ENCODE results near the gene NSUN2. TPM values are rescaled to one million over a fixed set of nuclear protein-coding genes. Genes with fewer than 3 reads are reported as not detected.
"Not testable (repeated sequence)": the region's sequence is repeated elsewhere in the genome, so short reads cannot be mapped to it uniquely, and the experiment has no call there.

Gene NSUN2
- total and polyA plus RNA-seq, 9 donors, result 33.2 to 50.2 (median 38.1) TPM

DNA sequence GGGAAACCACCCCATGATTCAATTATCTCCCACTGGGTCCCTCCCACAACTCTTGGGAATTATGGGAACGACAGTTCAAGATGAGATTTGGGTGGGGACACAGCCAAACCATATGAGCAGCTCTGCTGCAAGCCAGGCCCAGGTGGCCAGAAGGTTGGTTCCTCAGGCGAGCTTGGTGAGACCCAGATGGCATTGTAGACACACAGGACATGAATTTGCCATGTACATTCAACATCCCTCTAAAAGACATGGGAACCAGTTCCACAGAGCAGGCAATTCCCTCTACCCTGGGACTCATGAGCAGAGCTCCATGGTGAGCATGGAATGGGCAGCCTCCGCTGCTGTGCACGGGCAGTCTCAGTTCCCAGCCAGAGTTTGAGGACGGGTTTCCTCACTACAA is 53.3 kb downstream of the NSUN2 start:
- no peak overlapping the region for H3K27ac ChIP-seq (ENCODE audit: low read length)
- WGBS (ENCODE audit: insufficient coverage), result 40% methylated on average over 2 of the region's 5 CpGs
- H3K27me3 ChIP-seq (ENCODE audit: control insufficient read depth, insufficient read depth, low read length), result peaks cover 32% of the 10 kb centered on the region
- H3K9me3 ChIP-seq (replicated peaks; ENCODE audit: control insufficient read depth, low read depth, low read length), result no peaks in the 10 kb centered on the region
- peaks cover 5% of the 10 kb centered on the region for H3K4me1 ChIP-seq (ENCODE audit: control insufficient read depth, insufficient read depth, low read length)
- H3K36me3 ChIP-seq (ENCODE audit: control insufficient read depth, insufficient read depth, low read length), result no peaks in the 10 kb centered on the region
- no peak for DNase-seq
- H3K4me3 ChIP-seq (ENCODE audit: low read length), result no peak overlapping the region

DNA sequence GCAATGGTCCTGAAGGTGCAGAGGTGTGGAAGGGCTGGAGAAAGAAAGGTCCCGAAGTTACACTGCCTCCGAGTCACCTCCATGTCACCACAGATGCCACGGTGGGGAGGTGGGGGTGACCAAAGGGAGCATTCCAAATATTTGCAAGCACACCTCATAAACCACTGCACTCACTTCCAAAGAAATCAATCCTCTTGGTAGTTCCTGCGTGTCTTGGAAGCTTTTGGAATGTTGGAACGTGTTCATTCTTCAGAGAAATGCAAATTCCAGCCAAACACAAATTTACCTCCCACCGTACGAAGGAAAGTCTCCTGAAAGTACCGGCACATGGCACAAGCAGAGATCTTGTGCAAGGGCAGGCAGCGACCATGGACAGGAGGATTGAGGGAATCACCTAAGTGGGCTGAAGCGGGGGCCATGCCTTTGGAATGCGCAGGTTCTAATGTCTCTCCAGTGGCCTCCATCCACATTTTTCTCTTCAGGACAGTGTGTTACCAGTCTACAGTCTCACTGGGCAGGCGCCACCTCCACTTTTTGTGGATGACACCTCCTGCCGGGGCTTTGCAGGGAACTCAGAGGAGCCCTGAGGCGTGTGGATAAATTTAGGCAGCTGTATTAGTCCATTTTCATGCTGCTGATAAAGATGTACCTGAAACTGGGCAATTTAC is 54.0 kb downstream of the NSUN2 start:
- no peak for DNase-seq
- peaks cover 25% of the 10 kb centered on the region for H3K27me3 ChIP-seq (ENCODE audit: control insufficient read depth, insufficient read depth, low read length)
- H3K27ac ChIP-seq (ENCODE audit: low read length), result no peak overlapping the region

DNA sequence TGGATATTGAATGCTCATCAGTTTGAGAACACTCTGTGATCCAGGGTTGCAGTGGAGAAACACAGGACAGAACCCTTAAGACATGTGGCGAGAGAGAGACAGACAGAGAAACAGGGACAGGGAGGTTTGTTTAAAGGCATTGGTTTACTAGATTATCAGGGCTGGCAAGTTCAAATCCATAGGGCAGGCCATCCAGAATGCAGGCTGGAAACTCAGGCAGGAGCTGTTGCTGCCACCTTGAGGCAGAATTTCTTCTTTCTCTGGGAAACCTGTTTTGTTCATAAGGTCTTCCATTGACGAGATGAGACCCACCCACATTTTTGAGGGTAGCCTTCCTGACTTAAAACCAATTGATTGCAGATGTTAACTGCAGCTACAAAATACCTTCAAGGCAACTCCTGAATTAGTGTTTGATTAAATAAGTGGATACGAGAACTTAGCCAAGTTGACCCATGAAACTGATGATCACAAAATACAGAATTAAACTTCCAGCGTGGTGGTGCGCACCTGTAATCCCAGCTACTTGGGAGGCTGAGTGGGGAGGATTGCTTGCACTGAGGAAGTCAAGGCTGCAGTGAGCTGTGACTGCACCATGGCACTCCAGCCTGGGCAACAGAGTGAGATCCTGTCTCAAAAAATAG is 55.9 kb downstream of the NSUN2 start:
- no peak overlapping the region for H3K27ac ChIP-seq (ENCODE audit: low read length)
- no peaks in the 10 kb centered on the region for H3K9me3 ChIP-seq (replicated peaks; ENCODE audit: control insufficient read depth, low read depth, low read length)
- DNase-seq, result peak; percentile 46
- WGBS (ENCODE audit: insufficient coverage), result 100% methylated on average over 1 of the region's 5 CpGs
- H3K27me3 ChIP-seq (ENCODE audit: control insufficient read depth, insufficient read depth, low read length), result peaks cover 9% of the 10 kb centered on the region
- H3K4me3 ChIP-seq (ENCODE audit: low read length), result no peak overlapping the region
- H3K4me1 ChIP-seq (ENCODE audit: control insufficient read depth, insufficient read depth, low read length), result no peaks in the 10 kb centered on the region
- no peaks in the 10 kb centered on the region for H3K36me3 ChIP-seq (ENCODE audit: control insufficient read depth, insufficient read depth, low read length)

More for the DNA sequence above, 54.0 kb downstream of the NSUN2 start:
- H3K4me1 ChIP-seq (ENCODE audit: control insufficient read depth, insufficient read depth, low read length), result peaks cover 5% of the 10 kb centered on the region
- 66% methylated on average over 5 of the region's 14 CpGs for WGBS (ENCODE audit: insufficient coverage)
- no peaks in the 10 kb centered on the region for H3K9me3 ChIP-seq (replicated peaks; ENCODE audit: control insufficient read depth, low read depth, low read length)
- H3K36me3 ChIP-seq (ENCODE audit: control insufficient read depth, insufficient read depth, low read length), result no peaks in the 10 kb centered on the region
- no peak overlapping the region for H3K4me3 ChIP-seq (ENCODE audit: low read length)

DNA sequence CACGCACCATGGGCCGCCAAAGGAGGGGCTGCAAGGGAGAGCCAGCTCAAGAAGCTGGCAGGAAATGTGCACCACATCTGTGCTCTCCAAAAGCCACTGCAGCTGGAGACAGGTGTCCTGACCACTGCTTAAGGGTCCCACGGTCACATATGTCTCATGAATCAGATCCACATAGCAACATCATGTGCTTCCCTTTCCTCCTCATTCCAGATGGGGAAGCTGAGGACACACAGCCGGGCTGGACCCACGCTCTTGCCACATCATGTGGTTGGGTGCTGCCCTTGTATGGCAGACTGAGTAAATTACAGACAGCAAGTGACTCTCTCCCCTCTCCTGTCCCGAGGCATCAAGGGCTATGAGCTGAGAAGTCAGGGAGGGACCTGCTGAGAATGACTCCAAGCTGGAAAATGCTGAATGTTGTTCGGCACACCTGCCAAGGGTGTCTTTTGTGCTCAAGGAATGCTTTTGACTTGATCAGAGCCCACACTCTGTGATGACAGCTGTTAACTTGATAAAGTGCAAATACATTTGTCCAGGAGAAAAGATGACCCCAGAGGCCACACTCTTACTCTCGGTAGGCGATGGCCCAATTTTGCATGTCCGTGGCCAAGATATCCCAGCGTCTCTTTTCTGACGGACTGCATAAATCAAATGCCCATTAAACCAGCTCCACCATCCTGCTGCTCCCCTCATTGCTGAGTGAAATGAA is 58.2 kb downstream of the NSUN2 start:
- H3K36me3 ChIP-seq (ENCODE audit: control insufficient read depth, insufficient read depth, low read length), result no peaks in the 10 kb centered on the region
- DNase-seq, result no peak
- WGBS (ENCODE audit: insufficient coverage), result 37% methylated on average over 9 of the region's 12 CpGs
- H3K9me3 ChIP-seq (replicated peaks; ENCODE audit: control insufficient read depth, low read depth, low read length), result no peaks in the 10 kb centered on the region
- H3K4me1 ChIP-seq (ENCODE audit: control insufficient read depth, insufficient read depth, low read length), result no peaks in the 10 kb centered on the region
- no peak overlapping the region for H3K4me3 ChIP-seq (ENCODE audit: low read length)
- H3K27me3 ChIP-seq (ENCODE audit: control insufficient read depth, insufficient read depth, low read length), result peaks cover 2% of the 10 kb centered on the region
- H3K27ac ChIP-seq (ENCODE audit: low read length), result no peak overlapping the region

DNA sequence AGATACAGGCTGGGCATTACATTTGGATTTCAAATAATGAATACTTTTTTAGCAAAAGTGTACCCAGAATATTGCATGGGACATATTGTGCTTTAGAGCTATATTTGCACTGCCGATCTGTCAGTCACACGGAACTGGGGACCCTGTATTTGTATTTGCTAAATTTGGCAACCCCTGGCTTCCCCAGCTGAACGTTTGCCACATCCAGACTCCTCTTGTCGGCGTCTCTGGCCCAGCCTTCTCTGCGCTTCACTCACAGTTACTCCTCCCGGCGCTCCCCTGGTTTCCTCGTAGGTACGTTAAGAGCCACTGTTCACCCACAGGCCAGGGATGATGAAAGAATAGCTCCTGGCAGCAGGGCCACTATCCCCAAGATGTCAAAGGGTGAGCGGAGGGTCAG is 58.7 kb downstream of the NSUN2 start:
- no peaks in the 10 kb centered on the region for H3K4me1 ChIP-seq (ENCODE audit: control insufficient read depth, insufficient read depth, low read length)
- WGBS (ENCODE audit: insufficient coverage), result 80% methylated on average over 11 of the region's 11 CpGs
- DNase-seq, result no peak
- no peaks in the 10 kb centered on the region for H3K27me3 ChIP-seq (ENCODE audit: control insufficient read depth, insufficient read depth, low read length)
- no peaks in the 10 kb centered on the region for H3K9me3 ChIP-seq (replicated peaks; ENCODE audit: control insufficient read depth, low read depth, low read length)
- no peaks in the 10 kb centered on the region for H3K36me3 ChIP-seq (ENCODE audit: control insufficient read depth, insufficient read depth, low read length)
- no peak overlapping the region for H3K27ac ChIP-seq (ENCODE audit: low read length)
- no peak overlapping the region for H3K4me3 ChIP-seq (ENCODE audit: low read length)

DNA sequence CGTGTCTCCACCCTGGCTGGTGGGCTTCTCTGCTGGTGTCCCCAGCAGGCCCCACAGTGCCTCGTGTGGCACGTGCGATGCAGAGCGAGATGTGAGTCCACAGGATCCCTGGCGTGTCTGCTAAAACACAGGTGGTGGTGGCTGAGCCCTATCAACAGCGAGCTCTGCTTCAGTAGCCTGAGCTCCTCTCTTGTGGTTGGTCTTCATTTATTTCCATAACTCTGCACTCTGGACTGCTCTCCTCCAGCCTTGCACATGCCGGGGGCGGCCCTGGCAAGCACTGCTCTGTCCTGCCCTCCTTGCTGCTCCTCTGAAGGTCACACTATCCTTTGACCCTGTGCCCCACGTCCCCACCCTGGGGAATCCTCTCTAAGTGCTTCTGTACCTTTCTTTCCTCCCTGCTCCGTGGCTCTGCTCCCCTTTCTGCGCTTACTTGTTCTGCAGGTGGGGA is 59.2 kb downstream of the NSUN2 start:
- no peak for DNase-seq

DNA sequence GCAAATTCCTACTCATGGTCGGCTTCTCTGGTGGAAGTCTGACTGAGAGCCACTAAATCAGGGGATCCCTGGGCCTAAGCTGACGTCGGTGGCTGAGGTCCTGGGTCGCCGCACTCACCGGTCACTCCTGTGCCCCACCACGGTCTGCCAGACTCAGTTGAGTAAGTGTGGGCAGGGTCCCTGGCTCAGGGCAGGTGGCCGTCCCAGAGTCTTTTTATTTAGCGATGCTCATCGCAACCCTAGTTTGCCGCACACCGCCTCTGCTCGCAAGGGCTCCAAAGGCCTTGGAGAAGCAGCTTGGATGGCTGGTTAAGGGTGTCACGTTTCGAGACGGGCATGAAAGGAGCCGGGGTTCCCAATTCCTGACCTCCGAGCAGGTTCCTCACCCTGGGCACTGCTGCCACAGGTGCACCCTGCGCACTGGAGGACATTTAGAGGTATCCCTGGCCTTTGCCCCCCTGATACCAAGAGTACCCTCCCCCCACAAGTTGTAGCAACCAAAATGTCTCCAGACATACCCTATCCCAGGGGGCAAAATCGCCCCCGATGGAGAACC is 59.9 kb downstream of the NSUN2 start:
- DNase-seq, result no peak
- no peaks in the 10 kb centered on the region for H3K36me3 ChIP-seq (ENCODE audit: control insufficient read depth, insufficient read depth, low read length)
- H3K9me3 ChIP-seq (replicated peaks; ENCODE audit: control insufficient read depth, low read depth, low read length), result no peaks in the 10 kb centered on the region
- H3K27me3 ChIP-seq (ENCODE audit: control insufficient read depth, insufficient read depth, low read length), result no peaks in the 10 kb centered on the region
- no peaks in the 10 kb centered on the region for H3K4me1 ChIP-seq (ENCODE audit: control insufficient read depth, insufficient read depth, low read length)
- no peak overlapping the region for H3K27ac ChIP-seq (ENCODE audit: low read length)
- no peak overlapping the region for H3K4me3 ChIP-seq (ENCODE audit: low read length)
- WGBS (ENCODE audit: insufficient coverage), result 80% methylated on average over 19 of the region's 21 CpGs

More for the DNA sequence above, 59.2 kb downstream of the NSUN2 start:
- no peaks in the 10 kb centered on the region for H3K36me3 ChIP-seq (ENCODE audit: control insufficient read depth, insufficient read depth, low read length)
- no peaks in the 10 kb centered on the region for H3K4me1 ChIP-seq (ENCODE audit: control insufficient read depth, insufficient read depth, low read length)
- no peak overlapping the region for H3K4me3 ChIP-seq (ENCODE audit: low read length)
- H3K27me3 ChIP-seq (ENCODE audit: control insufficient read depth, insufficient read depth, low read length), result no peaks in the 10 kb centered on the region
- no peak overlapping the region for H3K27ac ChIP-seq (ENCODE audit: low read length)
- WGBS (ENCODE audit: insufficient coverage), result 32% methylated on average over 9 of the region's 12 CpGs
- H3K9me3 ChIP-seq (replicated peaks; ENCODE audit: control insufficient read depth, low read depth, low read length), result no peaks in the 10 kb centered on the region

DNA sequence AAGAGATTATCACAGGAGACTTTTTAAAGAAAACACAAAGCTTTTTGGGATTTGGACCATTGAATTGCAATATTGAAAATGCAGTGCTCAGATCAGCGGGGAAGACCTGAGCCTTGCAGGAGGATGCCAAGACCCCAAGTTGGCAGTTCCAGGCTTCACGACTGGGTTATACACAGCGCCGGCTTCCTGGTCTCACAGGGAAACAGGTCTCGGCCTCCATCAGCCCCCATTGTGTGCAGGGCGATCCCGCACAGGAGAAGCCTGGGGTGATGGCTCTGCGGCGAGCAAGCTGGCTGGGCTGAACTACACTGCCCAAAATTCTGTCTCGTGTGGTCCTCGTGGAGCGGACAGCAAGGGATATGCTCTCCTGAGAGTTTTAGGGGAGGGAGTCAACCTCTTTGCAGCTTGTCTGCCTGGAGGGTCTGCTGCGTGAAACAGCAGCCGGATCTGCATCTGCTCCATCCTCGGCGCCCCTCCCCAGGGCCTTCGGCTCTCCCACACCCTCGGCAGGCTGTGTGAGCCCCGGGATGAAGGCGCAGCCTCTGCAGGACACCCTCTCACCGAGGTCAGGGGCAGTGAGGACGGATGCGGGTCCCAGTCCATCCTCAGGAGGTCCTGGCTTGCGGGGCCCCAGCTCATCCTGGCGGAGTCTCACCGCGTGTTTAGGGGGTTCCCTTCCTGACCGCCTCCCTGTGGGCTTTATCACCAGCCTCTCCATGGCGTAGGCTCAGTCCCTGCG is 60.6 kb downstream of the NSUN2 start:
- no peak for DNase-seq
- Histone ChIP-seq H3K4me3 (ENCODE audit: low read length) (no peak overlapping the region), H3K4me1 (ENCODE audit: control insufficient read depth, insufficient read depth, low read length) (no peaks in the 10 kb centered on the region), H3K27me3 (ENCODE audit: control insufficient read depth, insufficient read depth, low read length) (no peaks in the 10 kb centered on the region), H3K27ac (ENCODE audit: low read length) (no peak overlapping the region), H3K9me3 (replicated peaks; ENCODE audit: control insufficient read depth, low read depth, low read length) (no peaks in the 10 kb centered on the region), H3K36me3 (ENCODE audit: control insufficient read depth, insufficient read depth, low read length) (no peaks in the 10 kb centered on the region)
- 81% methylated on average over 28 of the region's 30 CpGs for WGBS (ENCODE audit: insufficient coverage)

DNA sequence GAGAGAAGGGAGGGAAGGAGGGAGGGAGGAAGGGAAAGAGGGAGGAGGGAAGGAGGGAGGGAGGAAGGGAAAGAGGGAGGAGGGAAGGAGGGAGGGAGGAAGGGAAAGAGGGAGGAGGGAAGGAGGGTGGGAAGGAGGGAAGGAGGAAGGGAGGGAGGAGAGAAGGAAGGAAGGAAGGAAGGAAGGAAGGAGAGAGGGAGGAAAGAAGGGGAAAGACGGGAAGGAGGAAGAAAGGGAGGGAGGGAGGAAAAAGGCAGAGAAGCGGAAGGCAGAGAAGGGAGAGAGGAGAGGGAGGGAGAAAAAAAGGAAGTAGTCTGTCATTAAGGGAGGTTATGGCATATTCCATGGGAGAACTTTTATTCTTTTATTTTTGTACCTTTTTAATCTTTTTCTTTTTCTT is 61.2 kb downstream of the NSUN2 start:
- H3K4me1 ChIP-seq (ENCODE audit: control insufficient read depth, insufficient read depth, low read length); H3K9me3 ChIP-seq (replicated peaks; ENCODE audit: control insufficient read depth, low read depth, low read length); H3K4me3 ChIP-seq (ENCODE audit: low read length); H3K27ac ChIP-seq (ENCODE audit: low read length); DNase-seq; H3K27me3 ChIP-seq (ENCODE audit: control insufficient read depth, insufficient read depth, low read length); H3K36me3 ChIP-seq (ENCODE audit: control insufficient read depth, insufficient read depth, low read length): not testable (repeated sequence)
- 38% methylated on average over 1 of the region's 2 CpGs for WGBS (ENCODE audit: insufficient coverage)
